ENCODE data around the gene ADAMTSL1. TPM values are rescaled to one million over a fixed set of nuclear protein-coding genes. Genes with fewer than 3 reads are reported as not detected.

The ADAMTSL1 gene
- total and polyA plus RNA-seq, 2 donors (not counting 3 experiments of a cell fraction or from before 2014, with no cell fraction given) = 15.0 to 18.4 TPM

GRCh38 chr9:18707489-18708205 lies 233.7 kb downstream of the ADAMTSL1 start:
- H3K9ac ChIP-seq (replicated peaks; ENCODE audit: extremely low read depth, insufficient read depth, low read length) = no peak overlapping the region
- FAIRE-seq (no peak), DNase-seq (ENCODE audit: low read depth, low spot score) (no peak)
- H3K36me3 ChIP-seq (ENCODE audit: control insufficient read depth in 2 of 2, extremely low read depth in 1 of 2, insufficient read depth in 2 of 2, low read length in 2 of 2) = no peaks in the 10 kb centered on the region
- no peak for TF ChIP-seq FOS (IDR thresholded peaks at IDR 0.05; ENCODE audit: borderline replicate concordance, insufficient read depth, low read length)
- no peak for TF ChIP-seq GATA2 (IDR thresholded peaks at IDR 0.05; ENCODE audit: insufficient read depth, insufficient read length, low read depth, low read length)
- TF ChIP-seq MYC (IDR thresholded peaks at IDR 0.05; ENCODE audit: low read depth, low read length) = no peak
- TF ChIP-seq POLR2A (IDR thresholded peaks at IDR 0.05; ENCODE audit: low read depth, low read length) = no peak
- TF ChIP-seq JUN (IDR thresholded peaks at IDR 0.05; ENCODE audit: borderline replicate concordance, insufficient read depth, insufficient read length, low read depth) = no peak
- TF ChIP-seq EZH2 (IDR thresholded peaks at IDR 0.05; ENCODE audit: borderline replicate concordance, low read depth, low read length, severe bottlenecking) = no peak
- TF ChIP-seq CTCF (IDR thresholded peaks at IDR 0.05; ENCODE audit: extremely low read depth in 1 of 2, insufficient read depth in 1 of 2, low read depth in 1 of 2, low read length in 2 of 2) = no peak
- TF ChIP-seq MAX (IDR thresholded peaks at IDR 0.05; ENCODE audit: insufficient read depth, insufficient read length) = no peak
- TF ChIP-seq POLR2AphosphoS5 (IDR thresholded peaks at IDR 0.05; ENCODE audit: insufficient read depth, low read depth, low read length) = no peak
- H3K79me2 ChIP-seq (ENCODE audit: control insufficient read depth, insufficient read depth, low read length) = no peaks in the 10 kb centered on the region
- no peak overlapping the region for H3K27ac ChIP-seq (ENCODE audit: insufficient read depth, low read depth, low read length)
- H4K20me1 ChIP-seq (replicated peaks; ENCODE audit: control insufficient read depth, extremely low read depth, insufficient read depth, low read length) = no peaks in the 10 kb centered on the region
- no peak overlapping the region for H2AFZ ChIP-seq (ENCODE audit: low read depth, low read length)
- no peaks in the 10 kb centered on the region for H3K27me3 ChIP-seq (ENCODE audit: control insufficient read depth in 2 of 2, insufficient read depth in 2 of 2, low read length in 2 of 2)
- H3K9me1 ChIP-seq (replicated peaks; ENCODE audit: control insufficient read depth, extremely low read depth, insufficient read depth, low read length) = no peaks in the 10 kb centered on the region
- ChIA-PET POLR2A (no interaction called here), CTCF (no interaction called here)
- H3K4me2 ChIP-seq (ENCODE audit: insufficient read depth, low read length) = no peak overlapping the region
- dilution Hi-C loops (cut with MboI; ENCODE audit: extremely low pct_ligation_motif_present, low sequenced_read_pairs) = no loop called here
- no peak overlapping the region for H3K4me3 ChIP-seq (replicated peaks in 1 of 3; ENCODE audit: insufficient read depth in 1 of 3, low read depth in 1 of 3, low read length in 3 of 3)
- intact Hi-C loops (cut with micrococcal nuclease) = no loop called here
- no peaks in the 10 kb centered on the region for H3K4me1 ChIP-seq (ENCODE audit: control insufficient read depth, extremely low read depth, insufficient read depth, low read length)
- no TSS peak for BruUV-seq (replicated peaks)
- H3K9me3 ChIP-seq (replicated peaks; ENCODE audit: control insufficient read depth, insufficient read depth, low read length) = no peaks in the 10 kb centered on the region
